ENCODE results near the gene FBXL5.
"Not testable (repeated sequence)": the region's sequence is repeated elsewhere in the genome, so short reads cannot be mapped to it uniquely, and the experiment has no call there.

FBXL5 gene

GRCh38 chr4:15638418-15638817, 16.7 kb downstream of the FBXL5 start:
- DNase-seq: no peak

GRCh38 chr4:15636818-15637217, 18.3 kb downstream of the FBXL5 start:
- no peak for DNase-seq

- DNase-seq: not testable (repeated sequence)
Observed at GRCh38 chr4:15617407-15617806, 37.8 kb downstream of the FBXL5 start.

- DNase-seq: not testable (repeated sequence)
Observed at GRCh38 chr4:15614891-15615290, 40.3 kb downstream of the FBXL5 start.

- no peak for DNase-seq
Observed at GRCh38 chr4:15612136-15612535, 43.0 kb downstream of the FBXL5 start.

GRCh38 chr4:15610855-15611254, 44.3 kb downstream of the FBXL5 start:
- DNase-seq: no peak

- no peak for DNase-seq
Observed at GRCh38 chr4:15605537-15605936, 49.6 kb downstream of the FBXL5 start.

GRCh38 chr4:15601862-15602261, 53.3 kb downstream of the FBXL5 start:
- DNase-seq: no peak

GRCh38 chr4:15600176-15600575, 55.0 kb downstream of the FBXL5 start:
- DNase-seq: no peak

GRCh38 chr4:15598644-15599043, 56.5 kb downstream of the FBXL5 start:
- no peak for DNase-seq

GRCh38 chr4:15592799-15593198, 62.4 kb downstream of the FBXL5 start:
- DNase-seq: no peak

GRCh38 chr4:15587649-15588048, 67.5 kb downstream of the FBXL5 start:
- DNase-seq: no peak

- DNase-seq: no peak
Observed at GRCh38 chr4:15586066-15586465, 69.1 kb downstream of the FBXL5 start.

GRCh38 chr4:15585331-15585730, 69.8 kb downstream of the FBXL5 start:
- DNase-seq: no peak

GRCh38 chr4:15584785-15585184, 70.4 kb downstream of the FBXL5 start:
- DNase-seq: no peak

- DNase-seq: no peak
Observed at GRCh38 chr4:15577508-15577907, 77.6 kb downstream of the FBXL5 start.

- no peak for DNase-seq
Observed at GRCh38 chr4:15575966-15576365, 79.2 kb downstream of the FBXL5 start.

GRCh38 chr4:15569746-15570145, 85.4 kb downstream of the FBXL5 start:
- DNase-seq: no peak

- no peak for DNase-seq
Observed at GRCh38 chr4:15568821-15569220, 86.3 kb downstream of the FBXL5 start.

- DNase-seq: no peak
Observed at GRCh38 chr4:15563871-15564270, 91.3 kb downstream of the FBXL5 start.

GRCh38 chr4:15562623-15563022, 92.5 kb downstream of the FBXL5 start:
- DNase-seq: no peak

- no peak for DNase-seq
Observed at GRCh38 chr4:15562114-15562513, 93.0 kb downstream of the FBXL5 start.

- no peak for DNase-seq
Observed at GRCh38 chr4:15558561-15558960, 96.6 kb downstream of the FBXL5 start.

GRCh38 chr4:15557786-15558550, 97.2 kb downstream of the FBXL5 start:
- DNase-seq: no peak

- no peak for DNase-seq
Observed at GRCh38 chr4:15556511-15557092, 98.6 kb downstream of the FBXL5 start.

All from CD4-positive, alpha-beta T cell treated with Interleukin-15 for 1 hour (primary cell).